ENCODE results near the gene APH1A. TPM values are rescaled to one million over a fixed set of nuclear protein-coding genes. Genes with fewer than 3 reads are reported as not detected.

The APH1A gene
- total RNA-seq, 2 experiments from 2014 or later, result 62.4 to 89.3 TPM

GRCh38 chr1:150288822-150289221 lies 20.0 kb upstream of the APH1A start:
- intact Hi-C loops (cut with DNase I, micrococcal nuclease), result no loop called here
- Mint-ChIP-seq H3K27ac (no peak overlapping the region), H3K36me3 (ENCODE audit: low read depth) (no peaks in the 10 kb centered on the region), H3K27me3 (no peaks in the 10 kb centered on the region), H3K4me1 (peaks cover 9% of the 10 kb centered on the region), H3K9me3 (ENCODE audit: low read depth) (no peaks in the 10 kb centered on the region), H3K4me3 (no peak overlapping the region)
- ChIA-PET POLR2A (interaction anchor here (0.6 kb wide), 1 partner anchor 45 kb away, joined by 7 read pairs; no protein-coding TSS in a partner anchor), CTCF (no interaction called here)
- DNase-seq, result no peak
- ATAC-seq, result no peak

DNA sequence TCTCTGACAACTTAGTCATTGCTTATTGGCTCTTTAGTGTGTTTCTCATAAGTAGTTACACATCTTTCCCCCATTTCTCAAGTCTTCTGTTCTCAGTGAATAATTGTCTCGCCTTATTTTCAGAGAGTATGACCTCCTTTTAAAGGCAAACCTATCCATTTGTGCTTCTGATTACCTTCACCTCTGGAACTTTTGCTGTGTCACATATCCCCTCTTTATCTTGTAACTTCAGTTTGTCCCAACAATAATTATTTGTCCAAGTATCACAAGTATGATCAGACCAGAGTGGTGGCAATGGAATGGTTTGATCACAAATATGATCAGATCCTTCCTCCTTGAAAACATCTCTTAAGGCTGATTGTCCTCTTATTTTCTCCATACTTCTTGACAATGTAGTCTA lies 19.6 kb upstream of the APH1A start:
- Mint-ChIP-seq H3K36me3 (ENCODE audit: low read depth) (no peaks in the 10 kb centered on the region), H3K4me1 (peaks cover 7% of the 10 kb centered on the region), H3K27ac (no peak overlapping the region), H3K27me3 (no peaks in the 10 kb centered on the region), H3K9me3 (ENCODE audit: low read depth) (no peaks in the 10 kb centered on the region), H3K4me3 (no peak overlapping the region)
- ChIA-PET POLR2A (interaction anchor here (0.6 kb wide), 2 partner anchors 33 to 45 kb away, joined by 3 to 7 read pairs; partner anchors contain the start of gene PRPF3), CTCF (no interaction called here)
- intact Hi-C loops (cut with DNase I, micrococcal nuclease), result no loop called here
- ATAC-seq, result no peak
- no peak for DNase-seq

DNA sequence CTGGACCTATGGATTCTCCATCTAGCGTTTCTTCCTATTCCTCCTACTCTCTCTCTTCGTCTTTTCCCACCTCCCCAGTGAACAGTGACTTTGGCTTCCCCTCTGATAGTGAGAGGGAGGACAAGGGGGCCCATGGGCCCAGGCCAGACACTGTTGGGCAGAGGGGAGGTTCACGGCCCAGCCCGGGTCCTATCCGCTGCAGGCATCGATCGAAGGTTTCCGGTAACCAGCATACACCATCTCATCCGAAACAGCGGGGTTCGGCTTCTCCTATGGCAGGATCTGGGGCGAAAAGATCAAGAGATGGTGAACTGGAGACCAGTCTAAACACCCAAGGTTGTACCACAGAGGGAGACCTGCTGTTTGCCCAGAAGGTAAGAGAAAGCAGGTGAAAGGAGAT lies 14.4 kb upstream of the APH1A start:
- ATAC-seq (no peak), DNase-seq (no peak)
- Mint-ChIP-seq H3K9me3 (ENCODE audit: low read depth) (peaks cover 2% of the 10 kb centered on the region), H3K27me3 (no peaks in the 10 kb centered on the region), H3K27ac (no peak overlapping the region), H3K4me1 (peaks cover 29% of the 10 kb centered on the region), H3K36me3 (ENCODE audit: low read depth) (peaks cover 2% of the 10 kb centered on the region), H3K4me3 (peak overlapping the region; percentile 77)
- ChIA-PET CTCF (interaction anchor here (1.7 kb wide), 1 partner anchor 10 kb away, joined by 8 read pairs; the partner anchor contains the start of gene C1orf54), POLR2A (interaction anchor here (0.6 kb wide), 1 partner anchor 67 kb away, joined by 3 read pairs; no protein-coding TSS in a partner anchor)
- intact Hi-C loops (cut with DNase I, micrococcal nuclease), result loop anchor here in 1 of 2 experiments (5.0 kb wide), 1 partner anchor 46 kb away; the partner anchor contains the start of gene ANP32E

DNA sequence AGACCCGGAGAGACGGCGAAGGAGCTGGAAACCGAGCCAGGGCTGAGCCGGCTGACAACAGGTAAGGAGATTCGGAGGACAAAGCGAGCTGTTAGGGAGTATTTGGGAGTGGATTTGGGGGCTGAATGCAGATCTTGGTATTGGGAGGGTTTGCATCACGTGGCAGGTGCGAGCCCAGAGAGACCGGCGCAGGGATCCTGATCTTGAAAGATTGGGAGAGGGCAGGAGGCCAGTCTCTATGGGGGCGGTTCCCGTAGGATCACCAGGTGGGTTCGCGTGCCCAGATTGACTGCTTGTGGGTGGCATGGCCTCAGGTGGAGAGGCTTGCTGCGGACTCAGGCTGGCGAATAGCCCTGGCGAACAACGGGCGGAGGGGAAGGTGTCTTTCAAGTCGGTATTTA lies 13.7 kb upstream of the APH1A start:
- Mint-ChIP-seq H3K36me3 (ENCODE audit: low read depth) (peaks cover 2% of the 10 kb centered on the region), H3K27me3 (no peaks in the 10 kb centered on the region), H3K4me1 (peaks cover 29% of the 10 kb centered on the region), H3K4me3 (peak overlapping the region; percentile 77), H3K9me3 (ENCODE audit: low read depth) (peaks cover 2% of the 10 kb centered on the region), H3K27ac (peak overlapping the region; percentile 64)
- intact Hi-C loops (cut with DNase I, micrococcal nuclease), result loop anchor here (1.0 to 5.0 kb wide), 5 partner anchors 11 to 46 kb away; partner anchors contain the start of genes ANP32E (in 2 of the 2), APH1A (in 2 of the 2), MRPS21 (in 1 of the 2) and PRPF3 (in 1 of the 2)
- peak; percentile 18 for DNase-seq
- ATAC-seq, result no peak
- ChIA-PET CTCF (interaction anchor here (0.6 to 1.7 kb wide), 2 partner anchors 9 to 13 kb away, joined by 4 to 8 read pairs; partner anchors contain the start of gene C1orf54), POLR2A (no interaction called here)

- intact Hi-C loops (cut with DNase I, micrococcal nuclease), result loop anchor here (1.0 to 5.0 kb wide), 7 partner anchors 11 to 46 kb away; partner anchors contain the start of genes ANP32E (in 2 of the 2), APH1A (in 2 of the 2), MRPS21 (in 1 of the 2) and PRPF3 (in 1 of the 2)
- DNase-seq (peak; percentile 89), ATAC-seq (peak; percentile 96)
- Mint-ChIP-seq H3K4me3 (peak within 1 kb of the TSS; percentile 77), H3K27me3 (no peaks in the 10 kb centered on the region), H3K36me3 (ENCODE audit: low read depth) (peaks cover 2% of the 10 kb centered on the region), H3K4me1 (peaks cover 29% of the 10 kb centered on the region), H3K27ac (peak within 1 kb of the TSS; percentile 92), H3K9me3 (ENCODE audit: low read depth) (peaks cover 2% of the 10 kb centered on the region)
- ChIA-PET CTCF (interaction anchor here (0.7 to 2.1 kb wide), 6 partner anchors 9 to 1858 kb away, joined by 3 to 23 read pairs (median 4); partner anchors contain the start of genes APH1A and C1orf54), POLR2A (no interaction called here)
Observed at GRCh38 chr1:150281758-150282557, 13.1 kb upstream of the APH1A start, which contains the start of gene CIART. Gene CIART (plus strand): TSS chr1:150282554. CDS start chr1:150283268, 714 bp downstream.

DNA sequence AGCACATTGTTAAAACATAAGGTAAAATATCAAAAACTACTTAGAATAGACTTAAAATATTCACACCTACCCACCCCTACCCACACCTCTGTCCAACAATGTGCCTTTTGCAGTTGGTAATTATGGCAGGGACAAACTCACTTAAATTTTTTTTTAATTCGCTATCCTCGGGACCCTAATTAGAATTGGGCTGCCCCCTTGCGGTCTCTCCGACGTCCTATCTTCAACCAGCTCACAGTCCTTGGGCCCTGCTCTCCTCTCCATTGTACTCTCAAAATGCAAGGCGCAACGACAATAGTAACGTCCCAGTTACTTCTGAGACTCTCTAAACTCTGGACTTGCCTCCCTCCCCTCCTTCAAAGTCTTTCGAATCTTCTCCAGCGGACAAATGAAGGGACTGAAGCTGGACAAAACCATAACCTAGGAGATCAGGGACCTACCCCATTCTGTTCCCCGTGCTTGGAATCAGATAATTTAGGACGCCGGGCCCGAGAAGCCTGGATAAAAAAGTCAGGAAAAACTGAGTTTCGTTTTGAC lies 12.5 kb upstream of the APH1A start:
- ChIA-PET POLR2A (no interaction called here), CTCF (interaction anchor here (0.7 to 2.1 kb wide), 5 partner anchors 9 to 1858 kb away, joined by 3 to 23 read pairs (median 4); partner anchors contain the start of gene APH1A)
- peak overlapping the region; percentile 92 for H3K27ac Mint-ChIP-seq
- intact Hi-C loops (cut with DNase I, micrococcal nuclease), result loop anchor here (1.0 to 5.0 kb wide), 3 partner anchors 25 to 44 kb away; partner anchors contain the start of gene ANP32E (in 1 of the 2)
- DNase-seq (peak; percentile 76), ATAC-seq (peak; percentile 49)
- H3K27me3 Mint-ChIP-seq, result no peaks in the 10 kb centered on the region
- H3K4me1 Mint-ChIP-seq, result peaks cover 29% of the 10 kb centered on the region
- peaks cover 2% of the 10 kb centered on the region for H3K36me3 Mint-ChIP-seq (ENCODE audit: low read depth)
- H3K9me3 Mint-ChIP-seq (ENCODE audit: low read depth), result peaks cover 2% of the 10 kb centered on the region
- H3K4me3 Mint-ChIP-seq, result peak overlapping the region; percentile 77

DNA sequence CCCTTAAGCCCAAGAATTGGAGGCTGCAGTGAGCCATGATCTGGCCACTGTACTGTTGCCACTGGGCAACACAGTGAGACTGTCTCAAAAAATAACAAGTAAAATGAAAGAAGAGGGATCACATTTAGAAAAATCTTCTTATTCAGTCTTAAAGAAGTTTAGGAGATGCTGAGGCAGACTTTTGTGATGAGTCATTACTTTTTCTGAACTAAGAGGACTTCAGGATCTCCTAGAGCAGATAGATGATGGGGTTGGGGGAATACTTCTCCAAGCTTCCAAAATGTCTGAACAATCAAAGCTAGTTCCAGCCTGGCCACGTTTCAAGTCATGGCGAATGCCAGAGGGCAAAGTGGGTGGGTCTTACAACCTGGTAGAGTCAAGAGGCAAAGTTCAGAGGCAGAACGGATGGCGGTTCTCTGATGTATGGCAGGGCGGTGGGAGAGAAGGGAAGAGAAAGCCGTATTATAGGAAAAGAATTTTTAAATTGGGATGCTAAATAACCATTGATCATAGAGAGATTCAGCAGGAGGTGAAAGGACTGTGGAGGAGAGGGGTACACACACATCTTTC lies 11.4 kb upstream of the APH1A start:
- Mint-ChIP-seq H3K4me3 (no peak overlapping the region), H3K4me1 (peaks cover 29% of the 10 kb centered on the region), H3K9me3 (ENCODE audit: low read depth) (peaks cover 2% of the 10 kb centered on the region), H3K27me3 (no peaks in the 10 kb centered on the region), H3K27ac (no peak overlapping the region), H3K36me3 (ENCODE audit: low read depth) (peaks cover 2% of the 10 kb centered on the region)
- ATAC-seq (no peak), DNase-seq (no peak)
- intact Hi-C loops (cut with DNase I, micrococcal nuclease), result loop anchor here in 1 of 2 experiments (5.0 kb wide), 1 partner anchor 43 kb away; the partner anchor contains the start of gene ANP32E
- CTCF ChIA-PET, result interaction anchor here (0.5 to 2.2 kb wide), 6 partner anchors 11 to 729 kb away, joined by 3 to 23 read pairs (median 4); partner anchors contain the start of genes APH1A and CA14
- POLR2A ChIA-PET, result no interaction called here

- no peaks in the 10 kb centered on the region for H3K9me3 Mint-ChIP-seq (ENCODE audit: low read depth)
- no peak overlapping the region for H3K4me3 Mint-ChIP-seq
- ATAC-seq, result no peak
- no peak for DNase-seq
- no peak overlapping the region for H3K27ac Mint-ChIP-seq
- ChIA-PET POLR2A (no interaction called here), CTCF (interaction anchor here (1.2 to 2.0 kb wide), 5 partner anchors 10 to 288 kb away, joined by 3 to 11 read pairs (median 4); partner anchors contain the start of gene CIART)
- intact Hi-C loops (cut with DNase I, micrococcal nuclease), result no loop called here
- peaks cover 9% of the 10 kb centered on the region for H3K4me1 Mint-ChIP-seq
- H3K27me3 Mint-ChIP-seq, result no peaks in the 10 kb centered on the region
- peaks cover 5% of the 10 kb centered on the region for H3K36me3 Mint-ChIP-seq (ENCODE audit: low read depth)
Observed at GRCh38 chr1:150273311-150273710, 4.5 kb upstream of the APH1A start.

DNA sequence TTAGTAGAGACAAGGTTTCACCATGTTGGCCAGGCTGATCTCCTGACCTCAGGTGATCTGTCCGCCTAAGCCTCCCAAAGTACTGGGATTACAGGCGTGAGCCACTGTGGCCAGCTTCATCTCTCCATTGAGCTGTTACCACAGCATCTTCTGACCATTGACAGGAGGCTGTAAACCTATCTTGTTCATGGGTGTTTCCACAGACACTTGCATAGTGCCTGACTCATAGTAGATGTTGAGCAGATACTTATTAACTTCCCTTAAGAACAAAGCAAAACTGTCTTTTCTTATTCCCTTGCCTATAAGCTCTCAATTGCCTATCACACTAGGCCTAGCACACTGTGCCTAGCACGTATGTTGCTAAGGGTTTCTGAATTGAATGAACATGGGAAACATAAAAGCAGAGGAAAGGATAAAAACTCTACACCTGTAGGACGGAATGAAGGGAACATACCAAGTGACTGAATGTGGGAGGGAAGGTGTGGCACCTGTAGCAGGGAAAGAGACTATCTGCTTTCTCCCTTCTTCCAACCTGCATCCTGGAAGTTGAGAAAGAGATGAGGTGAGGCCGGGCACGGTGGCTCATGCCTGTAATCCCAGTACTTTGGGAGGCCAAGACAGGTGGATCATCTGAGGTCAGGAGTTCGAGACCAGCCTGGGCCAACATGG lies 2.6 kb upstream of the APH1A start:
- ATAC-seq (no peak), DNase-seq (no peak)
- peaks cover 21% of the 10 kb centered on the region for H3K36me3 Mint-ChIP-seq (ENCODE audit: low read depth)
- no peaks in the 10 kb centered on the region for H3K27me3 Mint-ChIP-seq
- CTCF ChIA-PET, result interaction anchor here (0.6 to 3.5 kb wide), 4 partner anchors 9 to 288 kb away, joined by 3 to 21 read pairs (median 4); no protein-coding TSS in a partner anchor
- H3K4me1 Mint-ChIP-seq, result peaks cover 25% of the 10 kb centered on the region
- no peak overlapping the region for H3K27ac Mint-ChIP-seq
- no peaks in the 10 kb centered on the region for H3K9me3 Mint-ChIP-seq (ENCODE audit: low read depth)
- intact Hi-C loops (cut with DNase I, micrococcal nuclease), result no loop called here
- H3K4me3 Mint-ChIP-seq, result no peak overlapping the region
- POLR2A ChIA-PET, result no interaction called here

GRCh38 chr1:150269451-150269850 lies 635 bp upstream of the APH1A start:
- intact Hi-C loops (cut with DNase I, micrococcal nuclease), result loop anchor here (1.0 kb wide), 7 partner anchors 13 to 218 kb away; partner anchors contain the start of genes ANP32E (in 2 of the 2), CIART (in 2 of the 2), MRPS21 (in 1 of the 2) and PRPF3 (in 1 of the 2)
- H3K36me3 Mint-ChIP-seq (ENCODE audit: low read depth), result peaks cover 33% of the 10 kb centered on the region
- DNase-seq (no peak), ATAC-seq (no peak)
- H3K4me1 Mint-ChIP-seq, result peaks cover 25% of the 10 kb centered on the region
- no peaks in the 10 kb centered on the region for H3K9me3 Mint-ChIP-seq (ENCODE audit: low read depth)
- peak overlapping the region; percentile 89 for H3K4me3 Mint-ChIP-seq
- H3K27ac Mint-ChIP-seq, result peak overlapping the region; percentile 98
- ChIA-PET POLR2A (interaction anchor here (0.6 to 1.0 kb wide), 4 partner anchors 30 to 830 kb away, joined by 3 to 6 read pairs (median 4); no protein-coding TSS in a partner anchor), CTCF (interaction anchor here (0.6 to 3.5 kb wide), 3 partner anchors 12 to 1012 kb away, joined by 3 to 21 read pairs (median 4); no protein-coding TSS in a partner anchor)
- no peaks in the 10 kb centered on the region for H3K27me3 Mint-ChIP-seq

All from activated CD4-positive, alpha-beta T cell treated with anti-CD3 and anti-CD28 coated beads for 36 hours (primary cell).